ENCODE results near the gene PHGDH.

DNA sequence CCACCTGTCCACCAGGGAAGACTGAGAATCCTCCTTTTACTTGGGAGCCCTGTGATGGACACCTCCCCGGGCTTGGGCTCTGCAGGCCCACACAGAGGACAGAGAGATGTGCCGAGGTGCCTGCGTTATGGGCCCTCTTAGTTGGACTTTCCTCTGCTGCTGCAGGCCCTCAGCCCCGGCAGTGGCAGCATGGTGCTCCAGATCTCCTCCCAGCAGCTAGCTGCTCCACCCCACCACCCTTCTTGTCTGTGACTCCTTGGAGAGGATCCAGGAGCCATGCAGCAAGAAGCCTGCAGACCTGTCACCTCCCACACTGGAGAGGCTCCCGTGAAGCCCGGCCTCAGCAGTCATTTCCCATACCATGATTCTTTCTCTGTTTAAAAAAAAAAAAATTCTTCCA lies 27.4 kb downstream of the PHGDH start:
- TF ChIP-seq OVOL2 (CRISPR knock-in tag; IDR thresholded peaks at IDR 0.05; ENCODE audit: borderline replicate concordance) = no peak
- TF ChIP-seq CTCF (IDR thresholded peaks at IDR 0.05) = no peak
